Fibroblast of skin of back (primary cell): ENCODE data around the gene ZFP30. TPM values are rescaled to one million over a fixed set of nuclear protein-coding genes. Genes with fewer than 3 reads are reported as not detected.
"Not testable (repeated sequence)": the region's sequence is repeated elsewhere in the genome, so short reads cannot be mapped to it uniquely, and the experiment has no call there.

Source experiments
- DNase-seq: peaks from one replicate; pipeline ENCODE4 v3.0.0-alpha.2; 2013
- polyA plus RNA-seq, 2 experiments: library from polyadenylated mRNA; unstranded; fragments of 120-200 nt; gene quantifications; one replicate each; pipeline ENCODE4 v1.2.1, GENCODE V29; 2013; ENCODE audit not compliant: insufficient read length in 2 of 2

The ZFP30 gene
- polyA plus RNA-seq (2013, experiment 1 of 2; ENCODE audit: insufficient read length): 4.9 TPM
- polyA plus RNA-seq (2013, experiment 2 of 2; ENCODE audit: insufficient read length): 6.0 TPM

- DNase-seq: peak; percentile 85
These were observed at the start of gene ZFP30 for GRCh38 chr19:37655301-37655688. TSS of gene ZFP30 (minus strand) at chr19:37655465. CDS start at chr19:37647822, 7,643 bp downstream.

GRCh38 chr19:37699057-37699456, 43.8 kb upstream of the ZFP30 start:
- peak; percentile 34 for DNase-seq

DNA sequence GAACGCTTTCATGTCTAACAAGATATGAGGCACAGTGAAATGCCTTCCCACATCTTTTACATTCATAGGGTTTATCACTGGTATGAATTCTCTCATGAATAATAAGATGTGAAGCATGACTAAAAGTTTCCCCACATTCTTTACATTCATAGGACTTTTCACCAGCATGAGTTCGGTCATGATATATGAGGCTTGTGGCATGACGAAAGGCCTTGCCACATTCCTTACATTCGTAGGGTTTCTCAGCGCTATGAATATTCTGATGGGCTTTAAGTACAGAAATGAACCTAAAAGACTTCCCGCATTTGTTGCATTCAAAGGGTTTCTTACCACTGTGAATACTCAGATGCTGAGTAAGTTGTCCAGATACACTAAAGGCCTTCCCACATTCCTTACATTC, 43.0 kb upstream of the ZFP30 start:
- DNase-seq: peak; percentile 48

DNA sequence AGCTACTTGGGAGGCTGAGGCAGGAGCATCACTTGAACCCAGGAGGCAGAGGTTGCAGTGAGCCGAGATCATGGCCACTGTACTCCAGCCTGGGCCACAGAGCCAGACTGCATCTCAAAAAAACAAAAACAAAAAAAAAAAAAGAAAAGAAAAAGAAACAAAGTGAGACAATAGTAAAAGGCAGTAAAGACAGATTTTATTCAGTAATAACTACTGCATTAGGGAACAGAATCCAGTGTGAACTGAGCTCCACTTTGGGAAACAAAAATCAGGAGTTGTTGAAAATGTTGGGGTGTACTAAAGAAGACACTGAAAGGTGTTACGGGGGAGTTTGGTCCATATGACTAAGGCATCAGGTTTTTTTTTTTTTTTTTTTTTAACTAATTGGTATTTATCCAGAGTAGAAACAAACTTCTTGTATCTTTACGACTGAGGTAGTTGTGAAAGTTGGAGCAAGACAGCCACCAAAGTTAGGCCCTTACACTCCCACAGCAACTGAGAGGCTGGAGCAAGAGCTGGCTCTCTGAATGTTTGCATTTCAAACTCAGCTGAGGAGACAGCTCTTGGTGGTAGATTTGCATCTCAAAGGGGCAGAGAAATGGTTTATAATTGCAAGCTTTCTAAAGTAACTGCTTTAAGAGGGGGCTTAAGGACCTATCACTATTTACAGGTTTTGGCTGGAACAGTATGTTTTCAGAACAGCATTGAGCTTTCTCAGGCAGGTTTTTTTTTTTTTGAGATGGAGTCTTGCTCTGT, 40.1 kb upstream of the ZFP30 start:
- DNase-seq: no peak

DNA sequence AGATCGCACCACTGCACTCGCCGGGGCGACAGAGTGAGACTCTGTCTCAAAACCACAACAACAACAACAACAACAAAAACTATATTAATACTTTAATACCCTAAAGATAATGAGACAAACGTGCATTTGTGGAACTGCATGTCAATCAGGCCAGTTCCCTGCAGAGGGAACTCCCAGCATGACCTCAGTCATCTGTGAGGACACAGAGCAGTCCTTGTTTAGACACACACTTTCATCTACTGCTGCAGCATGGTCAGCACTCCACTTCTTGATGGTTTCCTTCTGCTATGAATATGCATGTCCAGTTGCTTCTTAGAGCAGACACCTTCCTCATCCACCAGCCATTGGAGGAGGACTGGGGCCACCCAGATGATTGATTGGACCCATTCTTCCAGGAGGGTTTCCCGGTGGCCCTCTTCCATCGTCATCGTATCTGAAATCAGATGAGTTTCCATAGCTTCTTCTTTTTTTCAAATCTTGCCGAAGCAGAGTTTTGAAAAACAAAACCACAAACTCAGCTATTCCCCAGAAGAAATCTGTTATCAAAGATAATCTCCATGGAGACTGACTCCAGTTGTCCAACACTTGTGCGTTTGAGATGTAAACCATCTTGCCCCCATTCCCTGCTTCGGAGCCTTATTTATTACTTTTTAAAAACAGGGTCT, 37.8 kb upstream of the ZFP30 start:
- no peak for DNase-seq

GRCh38 chr19:37691881-37692504, 36.7 kb upstream of the ZFP30 start:
- peak; percentile 81 for DNase-seq

DNA sequence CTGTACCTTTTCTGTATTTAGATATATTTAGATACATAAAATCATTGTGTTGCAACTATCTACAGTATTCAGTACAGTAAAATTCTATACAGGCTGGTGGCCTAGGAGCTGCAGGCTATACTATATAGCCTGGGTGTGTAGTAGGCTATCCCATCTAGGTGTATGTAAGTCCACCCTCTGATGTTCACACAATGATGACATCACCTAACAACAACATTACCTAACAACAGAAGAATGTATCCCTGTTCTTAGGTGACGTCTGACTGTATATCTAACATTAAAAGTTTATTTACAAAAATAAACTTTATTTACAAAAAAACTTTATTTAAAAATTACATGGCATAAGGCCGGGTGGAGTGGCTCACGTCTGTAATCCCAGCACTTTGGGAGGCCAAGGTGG, 28.3 kb upstream of the ZFP30 start:
- DNase-seq: no peak

DNA sequence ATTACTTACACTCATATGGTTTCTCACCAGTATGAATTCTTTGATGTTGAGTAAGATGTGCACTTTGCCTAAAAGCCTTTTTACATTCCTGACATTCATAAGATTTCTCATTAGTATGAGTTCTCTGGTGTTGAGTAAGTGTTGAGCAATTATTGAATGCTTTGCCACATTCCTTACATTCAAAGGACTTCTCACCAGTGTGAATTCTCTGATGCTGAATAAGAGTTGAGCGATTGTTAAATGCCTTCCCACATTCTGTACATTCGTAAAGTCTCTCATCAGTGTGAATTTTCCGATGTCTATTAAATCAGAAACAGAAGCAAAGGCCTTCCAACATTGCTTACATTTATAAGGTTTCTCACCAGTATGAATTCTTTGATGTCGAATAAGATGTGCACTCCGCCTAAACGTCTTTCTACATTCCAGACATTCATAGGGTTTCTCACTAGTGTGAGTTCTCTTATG, 14.2 kb upstream of the ZFP30 start:
- no peak for DNase-seq

GRCh38 chr19:37657157-37657556, 1.9 kb upstream of the ZFP30 start:
- not testable (repeated sequence) for DNase-seq

GRCh38 chr19:37655689-37656371, 565 bp upstream of the ZFP30 start:
- DNase-seq: peak; percentile 77

DNA sequence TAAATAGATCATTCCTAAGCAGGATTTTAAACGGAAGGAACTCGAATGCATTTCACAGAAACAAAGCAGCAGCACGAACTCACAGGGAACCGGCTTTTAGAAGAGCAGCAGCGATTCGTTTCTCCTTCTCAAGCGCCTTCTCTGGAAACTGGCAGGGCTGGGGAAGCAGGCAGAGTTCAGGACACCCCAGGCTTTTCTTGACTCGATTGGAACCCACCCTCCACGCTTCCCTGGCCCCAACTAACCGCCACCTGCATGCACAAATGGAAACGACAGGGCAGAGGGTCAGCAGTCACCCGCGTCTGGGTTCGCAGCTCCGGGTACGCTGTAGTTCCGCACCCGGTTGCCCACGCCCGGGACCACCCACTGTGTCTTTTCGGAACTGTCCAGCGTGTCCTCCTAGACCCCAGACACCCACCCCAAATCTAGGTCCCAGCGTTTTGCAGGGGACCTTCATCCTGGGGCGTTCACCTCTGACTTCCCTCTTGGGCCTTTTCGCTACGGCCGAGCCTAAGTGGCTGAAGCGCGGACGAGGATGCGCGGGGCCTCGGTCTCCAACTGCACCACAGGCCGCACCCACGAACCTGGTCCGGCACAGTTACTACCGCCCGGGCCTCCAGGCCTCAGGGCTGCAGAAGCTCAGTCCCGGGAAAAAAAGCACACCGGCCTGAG, 500 bp downstream of the ZFP30 start:
- DNase-seq: peak; percentile 57

GRCh38 chr19:37654118-37654517, 1.1 kb downstream of the ZFP30 start:
- DNase-seq: no peak

GRCh38 chr19:37635076-37636056, 19.9 kb downstream of the ZFP30 start:
- DNase-seq: peak; percentile 16

- no peak for DNase-seq
These were observed 60.3 kb downstream of the ZFP30 start for GRCh38 chr19:37594982-37595382.

GRCh38 chr19:37594304-37594981, 60.8 kb downstream of the ZFP30 start, which contains the start of the genes ZNF540 and ZNF571:
TSS of gene ZNF540 (plus strand) at chr19:37594876. CDS start at chr19:37598448, 3,572 bp downstream.
TSS of gene ZNF571 (minus strand) at chr19:37594792. CDS start at chr19:37586676, 8,116 bp downstream.
- peak; percentile 88 for DNase-seq

DNA sequence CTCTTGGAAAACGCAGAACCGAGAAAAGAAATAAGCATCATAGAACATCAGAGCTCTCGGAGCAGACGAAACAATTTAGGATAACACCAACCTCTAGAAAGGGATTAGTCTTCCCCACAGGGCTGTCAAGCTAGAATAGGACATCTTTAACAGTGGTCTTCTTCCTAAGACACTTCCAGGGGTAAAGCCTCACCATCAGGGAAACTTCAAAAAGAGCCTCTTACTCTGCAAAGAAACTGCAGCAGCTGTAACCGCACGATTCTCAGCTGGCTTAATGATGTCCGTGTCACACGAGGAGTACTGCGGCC, 61.3 kb downstream of the ZFP30 start:
- no peak for DNase-seq

DNA sequence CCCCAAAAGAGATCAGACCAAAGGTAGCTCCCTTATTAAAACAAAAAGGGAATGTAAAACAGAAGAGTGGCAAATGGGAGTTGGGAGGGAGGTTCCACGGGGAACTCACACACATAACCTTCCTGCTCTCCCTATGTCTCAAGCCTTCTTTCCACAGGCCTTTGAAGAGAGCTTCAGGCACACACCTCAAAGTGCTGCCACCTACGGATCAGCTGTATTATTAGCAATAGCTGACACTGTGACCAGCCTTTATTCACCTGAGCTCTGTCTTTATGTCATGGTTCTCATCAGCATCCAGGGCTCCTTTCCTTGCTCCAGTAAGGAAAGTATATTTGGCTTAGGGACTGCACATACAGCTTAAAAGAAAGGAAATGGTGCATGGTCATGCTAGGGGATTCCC, 71.9 kb downstream of the ZFP30 start:
- no peak for DNase-seq

DNA sequence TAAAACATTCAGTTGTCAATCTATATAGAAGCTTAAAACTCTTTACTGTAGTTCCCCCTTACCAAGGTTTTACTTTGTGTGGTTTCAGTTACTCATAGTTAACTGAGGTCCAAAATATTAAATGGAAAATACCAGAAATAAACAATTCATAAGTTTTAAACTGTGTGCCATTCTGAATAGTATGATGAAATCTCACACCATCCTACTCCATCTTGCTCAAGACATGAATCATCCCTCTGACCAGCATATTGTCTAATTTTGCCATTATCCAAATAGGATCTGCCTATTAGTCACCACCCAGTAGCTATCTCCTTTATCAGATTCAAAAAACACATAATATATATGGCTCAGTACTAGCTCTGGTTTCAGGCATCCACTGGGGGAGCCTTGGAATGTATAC, 83.1 kb downstream of the ZFP30 start:
- DNase-seq: peak; percentile 31

DNA sequence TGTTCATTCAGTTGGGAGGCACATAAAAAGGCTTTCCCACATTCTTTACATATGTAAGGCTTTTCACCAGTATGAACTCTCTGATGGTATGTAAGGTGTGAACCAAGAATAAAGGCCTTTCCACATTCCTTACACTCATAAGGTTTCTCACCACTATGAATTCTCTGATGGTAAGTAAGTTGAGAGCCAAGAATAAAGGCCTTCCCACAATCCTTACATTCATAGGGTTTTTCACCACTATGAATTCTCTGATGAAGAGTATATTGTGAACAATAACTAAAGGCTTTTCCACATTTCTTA, 89.9 kb downstream of the ZFP30 start:
- no peak for DNase-seq

- no peak for DNase-seq
These were observed 90.5 kb downstream of the ZFP30 start for GRCh38 chr19:37564624-37565369.
